ENCODE measurements around the gene KDM5C. TPM values are rescaled to one million over a fixed set of nuclear protein-coding genes. Genes with fewer than 3 reads are reported as not detected.

KDM5C gene
- total and polyA plus RNA-seq, 2 of the 4 experiments (the other 2 are of a cell fraction), result 75.4 to 84.6 TPM

- ChIA-PET POLR2A (ENCODE audit: unreplicated experiment) (no interaction called here), CTCF (interaction anchor here (0.6 kb wide), 1 partner anchor 51 kb away, joined by 3 read pairs; no protein-coding TSS in a partner anchor)
- Histone ChIP-seq H2BK5ac (ENCODE audit: low read depth, low read length, poor library complexity, severe bottlenecking) (no peak overlapping the region), H2AK5ac (ENCODE audit: low read depth, low read length) (no peak overlapping the region), H2BK15ac (ENCODE audit: low read depth, low read length) (no peak overlapping the region), H3K9ac (ENCODE audit: low read depth, low read length) (no peak overlapping the region), H3K14ac (replicated peaks; ENCODE audit: low read depth, low read length) (no peak overlapping the region), H2BK20ac (ENCODE audit: low read depth, low read length) (no peak overlapping the region), H4K5ac (ENCODE audit: low read depth, low read length) (no peak overlapping the region), H3K4ac (ENCODE audit: low read depth, low read length) (no peak overlapping the region), H3K4me1 (ENCODE audit: control insufficient read depth, insufficient read depth, low read length) (no peaks in the 10 kb centered on the region), H3K4me3 (ENCODE audit: insufficient read depth, low read depth, low read length) (no peak overlapping the region), H2AFZ (replicated peaks; ENCODE audit: low read length, poor library complexity) (no peak overlapping the region), H2AK9ac (replicated peaks; ENCODE audit: low read depth, low read length, poor library complexity) (no peak overlapping the region), H3K9me1 (ENCODE audit: insufficient read depth, low read length) (peaks cover 11% of the 10 kb centered on the region), H3K27ac (ENCODE audit: insufficient read depth, low read length) (no peak overlapping the region), H3K56ac (ENCODE audit: extremely low read depth, insufficient read depth, low read length) (no peak overlapping the region), H4K20me1 (ENCODE audit: insufficient read depth, low read length) (peaks cover under 1% of the 10 kb centered on the region; the same call in 1 of the 2 replicates), H3K27me3 (ENCODE audit: control insufficient read depth, insufficient read depth, low read length) (no peaks in the 10 kb centered on the region), H4K91ac (ENCODE audit: insufficient read depth, low read depth, low read length) (no peak overlapping the region), H3K36me3 (ENCODE audit: control insufficient read depth, insufficient read depth, low read length) (peaks cover 61% of the 10 kb centered on the region), H3K9me3 (ENCODE audit: control insufficient read depth, insufficient read depth, low read length) (no peaks in the 10 kb centered on the region), H3K18ac (ENCODE audit: low read depth, low read length) (no peak overlapping the region), H3K4me2 (ENCODE audit: low read depth, low read length) (no peak overlapping the region), H4K8ac (ENCODE audit: low read depth in 2 of 2, low read length in 2 of 2) (no peak overlapping the region), H3K79me1 (ENCODE audit: low read depth in 1 of 2, low read length in 2 of 2) (no peaks in the 10 kb centered on the region), H2BK120ac (ENCODE audit: low read depth, low read length) (no peak overlapping the region), H3K23ac (ENCODE audit: low read depth, low read length) (no peak overlapping the region)
- intact Hi-C loops (cut with micrococcal nuclease), result no loop called here
- in situ Hi-C loops (cut with MboI; ENCODE audit: low sequenced_read_pairs), result no loop called here
- no TSS peak for BruUV-seq (replicated peaks)
- WGBS, 2 experiments (ENCODE audit: extremely low coverage in 2 of 2, insufficient read length in 1 of 2), result 97% methylated on average over 13 of the region's 16 CpGs; no CpG with 5 or more reads in 1 of the 2 experiments
- TF ChIP-seq CHD1 (IDR thresholded peaks at IDR 0.05; ENCODE audit: low read depth, low read length), result no peak
- no peak for TF ChIP-seq NFE2L2 (IDR thresholded peaks at IDR 0.05; ENCODE audit: low read depth, low read length)
- TF ChIP-seq RFX5 (IDR thresholded peaks at IDR 0.05; ENCODE audit: low read depth, low read length), result no peak
- TF ChIP-seq ELK1 (IDR thresholded peaks at IDR 0.05; ENCODE audit: borderline replicate concordance, low read depth, low read length), result no peak
- no peak for TF ChIP-seq USF2 (IDR thresholded peaks at IDR 0.05; ENCODE audit: low read depth, low read length)
- TF ChIP-seq POLR2A (IDR thresholded peaks at IDR 0.05; ENCODE audit: low read depth, low read length), result no peak
- TF ChIP-seq RAD21 (IDR thresholded peaks at IDR 0.05; ENCODE audit: low read length), result no peak
- TF ChIP-seq CEBPB (IDR thresholded peaks at IDR 0.05; ENCODE audit: low read depth, low read length), result no peak
- TF ChIP-seq SMC3 (IDR thresholded peaks at IDR 0.05; ENCODE audit: low read depth, low read length), result no peak
- TF ChIP-seq MXI1 (IDR thresholded peaks at IDR 0.05; ENCODE audit: borderline replicate concordance, low read depth, low read length), result no peak
- no peak for TF ChIP-seq FOS (IDR thresholded peaks at IDR 0.05; ENCODE audit: low read depth, low read length)
- TF ChIP-seq RCOR1 (IDR thresholded peaks at IDR 0.05; ENCODE audit: insufficient replicate concordance, low read length), result no peak
- no peak for DNase-seq
- no peak for ATAC-seq (ENCODE audit: low read depth)
- dilution Hi-C loops (cut with HindIII; ENCODE audit: low sequenced_read_pairs, unreplicated experiment), result no loop called here
Observed at GRCh38 chrX:53193093-53193492, 31.9 kb downstream of the KDM5C start.
